Caco-2 (cell line): ENCODE data around the gene MYOF. TPM values are rescaled to one million over a fixed set of nuclear protein-coding genes. Genes with fewer than 3 reads are reported as not detected.
A peak's percentile ranks its signal among the peaks of the same experiment; 100 is the strongest.

Experiments used
- BruUV-seq: library from RNA; stranded (reverse); fragments of 400-500 nt; replicated peaks from 2 replicates; lab custom pipeline; 2021; lab: Mats Ljungman, UMichigan
- CTCF ChIA-PET: fragments of 300-600 bp; sonication (Branson Sonifier 250); formaldehyde crosslinking; loops from one replicate; lab custom pipeline; 2022; ENCODE audit warnings: antibody characterized with exemption; lab: Charles Lee
- POLR2A ChIA-PET: fragments of 300-600 bp; sonication (Branson Sonifier 250); formaldehyde crosslinking; loops from one replicate; lab custom pipeline; 2022; ENCODE audit warnings: antibody characterized with exemption; lab: Charles Lee
- DNase-seq, 2 experiments: peaks; one replicate each; pipeline versions ENCODE4 v3.0.0 to v3.0.0-alpha.2; 2020 to 2022
- H3K27me3 ChIP-seq: replicated peaks from 2 replicates; pipeline ENCODE4 v1.6.0; 2011; ENCODE audit warnings: low read length; ENCODE audit not compliant: control insufficient read depth, insufficient read depth
- H3K36me3 ChIP-seq: 2 replicates; pipeline ENCODE4 v1.5.1; 2011; ENCODE audit warnings: low read length; ENCODE audit not compliant: control insufficient read depth, insufficient read depth
- H3K4me1 ChIP-seq: fragments of 250-450 bp; sonication (Bioruptor Pico); 2 replicates; pipeline ENCODE4 v1.5.1; 2020; ENCODE audit warnings: mild to moderate bottlenecking
- H3K4me3 ChIP-seq: 2 replicates; pipeline ENCODE4 v1.5.1; 2011; ENCODE audit warnings: low read depth, mild to moderate bottlenecking, control low read depth, low read length
- H3K9me3 ChIP-seq: fragments of 250-450 bp; sonication (Bioruptor Pico); 2 replicates; pipeline ENCODE4 v1.5.1; 2020; ENCODE audit warnings: mild to moderate bottlenecking, moderate library complexity
- H3K27ac Mint-ChIP-seq: one replicate; pipeline ENCODE4 v1.8.0; 2022; ENCODE audit warnings: mixed read lengths; ENCODE audit not compliant: unreplicated experiment
- H3K27me3 Mint-ChIP-seq: one replicate; pipeline ENCODE4 v1.8.0; 2022; ENCODE audit warnings: mixed read lengths; ENCODE audit not compliant: insufficient read depth, unreplicated experiment
- H3K36me3 Mint-ChIP-seq: one replicate; pipeline ENCODE4 v1.8.0; 2022; ENCODE audit warnings: mild to moderate bottlenecking, mixed read lengths; ENCODE audit not compliant: insufficient read depth, unreplicated experiment
- H3K4me1 Mint-ChIP-seq: one replicate; pipeline ENCODE4 v1.8.0; 2022; ENCODE audit warnings: low read depth, mixed read lengths; ENCODE audit not compliant: unreplicated experiment
- H3K4me3 Mint-ChIP-seq: one replicate; pipeline ENCODE4 v1.8.0; 2022; ENCODE audit warnings: mild to moderate bottlenecking, moderate library complexity, mixed read lengths; ENCODE audit not compliant: unreplicated experiment
- H3K9me3 Mint-ChIP-seq: one replicate; pipeline ENCODE4 v1.8.0; 2022; ENCODE audit warnings: mixed read lengths; ENCODE audit not compliant: unreplicated experiment
- intact Hi-C: fragments of 100-400 bp; cut with micrococcal nuclease; formaldehyde crosslinking; loops from one replicate; pipeline ENCODE4 v1.10.0; 2022; ENCODE audit not compliant: unreplicated experiment
- total RNA-seq: library from RNA; stranded (reverse); gene quantifications from 2 replicates; pipeline ENCODE4 v1.2.3, GENCODE V29; 2022
- TF ChIP-seq, protein P1 (sequence below), 2 experiments: fragments of 200-600 bp in 1 of 2; IDR thresholded peaks; 1 replicate in 1 of 2; 2 replicates in 1 of 2; pipeline versions ENCODE4 v1.5.1 to v1.8.0; 2011 to 2022; ENCODE audit warnings: antibody characterized with exemption in 1 of 2, control low read depth in 1 of 2, inconsistent platforms in 1 of 2, low read depth in 1 of 2, low read length in 1 of 2, mild to moderate bottlenecking in 1 of 2, moderate library complexity in 1 of 2; ENCODE audit not compliant: insufficient read depth in 1 of 2, severe bottlenecking in 1 of 2, unreplicated experiment in 1 of 2

The MYOF gene
- total RNA-seq, 1 experiment from 2014 or later, result 148 TPM

DNA sequence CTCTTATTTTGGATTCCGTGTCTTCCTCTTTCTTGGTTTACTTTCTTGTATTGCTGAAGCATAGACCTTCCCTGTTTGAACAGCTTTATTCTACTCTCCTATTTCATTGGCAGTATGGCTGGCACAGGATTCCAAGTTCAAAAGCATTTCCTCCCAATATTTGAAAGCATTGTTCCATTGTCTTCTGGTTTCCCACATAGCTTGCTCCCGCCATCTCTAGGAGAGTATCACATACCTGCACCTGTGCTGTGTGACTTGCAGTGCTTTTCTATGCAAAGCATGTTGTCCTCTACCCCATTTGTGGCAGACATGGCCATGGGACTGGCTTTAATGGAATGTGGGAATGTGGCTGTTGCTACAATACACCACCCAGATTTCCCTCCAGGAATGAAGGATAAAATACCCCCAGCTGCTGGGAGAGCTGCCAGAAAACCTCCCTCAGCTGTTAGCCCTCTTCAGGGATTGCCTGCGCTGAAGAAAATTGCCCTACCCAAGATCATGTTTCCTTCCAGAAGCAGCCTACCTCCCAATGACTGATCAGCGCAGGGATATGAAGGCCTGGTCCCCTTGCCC, 6.9 kb upstream of the MYOF start:
- no peaks in the 10 kb centered on the region for H3K9me3 ChIP-seq
- Mint-ChIP-seq H3K4me3 (no peak overlapping the region), H3K4me1 (peaks cover 35% of the 10 kb centered on the region), H3K36me3 (no peaks in the 10 kb centered on the region), H3K27ac (no peak overlapping the region), H3K9me3 (peaks cover 10% of the 10 kb centered on the region), H3K27me3 (no peaks in the 10 kb centered on the region)
- H3K4me1 ChIP-seq, result peaks cover 19% of the 10 kb centered on the region
- ChIA-PET POLR2A (no interaction called here), CTCF (interaction anchor here (0.7 to 0.8 kb wide), 2 partner anchors 30 to 136 kb away, joined by 3 read pairs; no protein-coding TSS in a partner anchor)
- H3K36me3 ChIP-seq, result no peaks in the 10 kb centered on the region
- BruUV-seq, result no TSS peak
- TF ChIP-seq, protein P1, sequence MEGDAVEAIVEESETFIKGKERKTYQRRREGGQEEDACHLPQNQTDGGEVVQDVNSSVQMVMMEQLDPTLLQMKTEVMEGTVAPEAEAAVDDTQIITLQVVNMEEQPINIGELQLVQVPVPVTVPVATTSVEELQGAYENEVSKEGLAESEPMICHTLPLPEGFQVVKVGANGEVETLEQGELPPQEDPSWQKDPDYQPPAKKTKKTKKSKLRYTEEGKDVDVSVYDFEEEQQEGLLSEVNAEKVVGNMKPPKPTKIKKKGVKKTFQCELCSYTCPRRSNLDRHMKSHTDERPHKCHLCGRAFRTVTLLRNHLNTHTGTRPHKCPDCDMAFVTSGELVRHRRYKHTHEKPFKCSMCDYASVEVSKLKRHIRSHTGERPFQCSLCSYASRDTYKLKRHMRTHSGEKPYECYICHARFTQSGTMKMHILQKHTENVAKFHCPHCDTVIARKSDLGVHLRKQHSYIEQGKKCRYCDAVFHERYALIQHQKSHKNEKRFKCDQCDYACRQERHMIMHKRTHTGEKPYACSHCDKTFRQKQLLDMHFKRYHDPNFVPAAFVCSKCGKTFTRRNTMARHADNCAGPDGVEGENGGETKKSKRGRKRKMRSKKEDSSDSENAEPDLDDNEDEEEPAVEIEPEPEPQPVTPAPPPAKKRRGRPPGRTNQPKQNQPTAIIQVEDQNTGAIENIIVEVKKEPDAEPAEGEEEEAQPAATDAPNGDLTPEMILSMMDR (IDR thresholded peaks at IDR 0.05; ENCODE audit: insufficient read depth in 1 of 2, low read depth in 1 of 2, low read length in 1 of 2, severe bottlenecking in 1 of 2, unreplicated experiment in 1 of 2), result no peak
- DNase-seq, result no peak
- intact Hi-C loops, result no loop called here
- H3K27me3 ChIP-seq, result no peaks in the 10 kb centered on the region
- no peak overlapping the region for H3K4me3 ChIP-seq

DNA sequence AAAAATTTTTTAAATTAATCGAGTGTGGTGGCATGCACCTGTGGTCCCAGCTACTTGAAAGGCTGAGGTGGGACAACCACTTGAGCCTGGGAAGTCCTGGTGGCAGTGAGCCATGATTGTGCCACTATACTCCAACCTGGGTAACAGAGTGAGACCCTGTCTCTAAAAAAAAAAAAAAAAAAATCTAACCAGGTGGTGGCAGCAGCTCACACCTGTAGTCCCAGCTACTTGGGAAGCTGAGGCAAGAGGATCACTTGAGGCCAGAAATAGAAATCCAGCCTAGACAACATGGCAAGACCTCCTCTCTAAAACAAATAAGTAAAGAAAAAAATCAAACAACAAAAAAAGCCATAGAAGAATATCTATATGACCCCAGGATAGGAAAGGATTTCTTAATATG, 3.6 kb upstream of the MYOF start:
- H3K27me3 Mint-ChIP-seq, result no peaks in the 10 kb centered on the region
- Histone ChIP-seq H3K4me1 (peaks cover 8% of the 10 kb centered on the region), H3K9me3 (no peaks in the 10 kb centered on the region), H3K27me3 (no peaks in the 10 kb centered on the region), H3K4me3 (no peak overlapping the region), H3K36me3 (no peaks in the 10 kb centered on the region)
- intact Hi-C loops, result loop anchor here (1.0 kb wide), 2 partner anchors 26 to 195 kb away; no protein-coding TSS in a partner anchor
- ChIA-PET CTCF (interaction anchor here (0.5 to 2.2 kb wide), 13 partner anchors 9 to 195 kb away, joined by 3 to 18 read pairs (median 4); no protein-coding TSS in a partner anchor), POLR2A (interaction anchor here (0.6 to 1.3 kb wide), 3 partner anchors 10 to 110 kb away, joined by 3 read pairs; no protein-coding TSS in a partner anchor)
- no TSS peak for BruUV-seq
- TF ChIP-seq, protein P1 (IDR thresholded peaks at IDR 0.05; ENCODE audit: insufficient read depth in 1 of 2, low read depth in 1 of 2, low read length in 1 of 2, severe bottlenecking in 1 of 2, unreplicated experiment in 1 of 2), result peak in 1 of 2 experiments; percentile 32
- H3K4me3 Mint-ChIP-seq, result no peak overlapping the region
- H3K9me3 Mint-ChIP-seq, result peaks cover 10% of the 10 kb centered on the region
- H3K4me1 Mint-ChIP-seq, result peaks cover 22% of the 10 kb centered on the region
- H3K36me3 Mint-ChIP-seq, result peaks cover 19% of the 10 kb centered on the region
- H3K27ac Mint-ChIP-seq, result no peak overlapping the region
- no peak for DNase-seq

DNA sequence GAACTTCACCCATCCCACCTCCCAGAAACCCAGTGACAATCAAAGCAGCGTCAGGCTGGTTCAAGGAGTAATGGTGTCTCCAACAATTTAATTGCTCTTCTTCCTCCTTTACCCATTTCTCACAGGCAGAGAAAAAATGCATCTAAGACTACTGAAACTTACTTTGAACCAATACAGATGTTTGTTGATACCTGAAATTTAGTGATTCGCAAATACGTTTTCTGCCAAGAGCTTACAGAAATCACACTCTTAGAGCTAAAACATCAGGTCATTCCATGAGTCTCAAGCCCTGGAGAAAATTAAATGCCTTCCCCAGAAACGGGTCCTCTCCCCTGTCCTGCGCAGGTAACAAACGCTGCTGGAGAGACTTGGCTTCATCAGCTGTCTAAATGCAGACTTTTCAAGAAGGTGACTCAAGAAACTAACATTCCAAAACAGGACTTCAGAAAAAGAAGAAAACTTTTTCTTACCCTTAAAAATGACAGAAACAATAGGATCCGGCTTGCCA, 443 bp downstream of the MYOF start:
- TSS peak; percentile 64 for BruUV-seq
- no peak for DNase-seq
- Histone ChIP-seq H3K36me3 (no peaks in the 10 kb centered on the region), H3K27me3 (no peaks in the 10 kb centered on the region), H3K9me3 (no peaks in the 10 kb centered on the region), H3K4me1 (peaks cover 25% of the 10 kb centered on the region), H3K4me3 (peak overlapping the region; percentile 56)
- TF ChIP-seq, protein P1 (IDR thresholded peaks at IDR 0.05; ENCODE audit: insufficient read depth in 1 of 2, low read depth in 1 of 2, low read length in 1 of 2, severe bottlenecking in 1 of 2, unreplicated experiment in 1 of 2), result no peak
- no peaks in the 10 kb centered on the region for H3K27me3 Mint-ChIP-seq
- H3K4me1 Mint-ChIP-seq, result peaks cover 27% of the 10 kb centered on the region
- CTCF ChIA-PET, result interaction anchor here (0.7 to 4.3 kb wide), 25 partner anchors 10 to 469 kb away, joined by 3 to 112 read pairs (median 5); no protein-coding TSS in a partner anchor
- H3K9me3 Mint-ChIP-seq, result no peaks in the 10 kb centered on the region
- intact Hi-C loops, result loop anchor here (1.0 kb wide), 5 partner anchors 22 to 105 kb away; no protein-coding TSS in a partner anchor
- POLR2A ChIA-PET, result interaction anchor here (0.7 to 2.6 kb wide), 7 partner anchors 15 to 622 kb away, joined by 3 to 22 read pairs (median 4); no protein-coding TSS in a partner anchor
- H3K27ac Mint-ChIP-seq, result peak overlapping the region; percentile 94
- peak overlapping the region; percentile 92 for H3K4me3 Mint-ChIP-seq
- peaks cover 53% of the 10 kb centered on the region for H3K36me3 Mint-ChIP-seq
